NOMO-1 treated with DMSO at 0.1 percent for 48 hours (cell line): ENCODE results near the gene UQCC2.
A peak's percentile ranks its signal among the peaks of the same experiment; 100 is the strongest.

Experiments
- DNase-seq: peaks from one replicate; lab custom pipeline; 2025; ENCODE audit not compliant: unreplicated experiment; lab: John Stamatoyannopoulos, UW

Gene UQCC2

DNA sequence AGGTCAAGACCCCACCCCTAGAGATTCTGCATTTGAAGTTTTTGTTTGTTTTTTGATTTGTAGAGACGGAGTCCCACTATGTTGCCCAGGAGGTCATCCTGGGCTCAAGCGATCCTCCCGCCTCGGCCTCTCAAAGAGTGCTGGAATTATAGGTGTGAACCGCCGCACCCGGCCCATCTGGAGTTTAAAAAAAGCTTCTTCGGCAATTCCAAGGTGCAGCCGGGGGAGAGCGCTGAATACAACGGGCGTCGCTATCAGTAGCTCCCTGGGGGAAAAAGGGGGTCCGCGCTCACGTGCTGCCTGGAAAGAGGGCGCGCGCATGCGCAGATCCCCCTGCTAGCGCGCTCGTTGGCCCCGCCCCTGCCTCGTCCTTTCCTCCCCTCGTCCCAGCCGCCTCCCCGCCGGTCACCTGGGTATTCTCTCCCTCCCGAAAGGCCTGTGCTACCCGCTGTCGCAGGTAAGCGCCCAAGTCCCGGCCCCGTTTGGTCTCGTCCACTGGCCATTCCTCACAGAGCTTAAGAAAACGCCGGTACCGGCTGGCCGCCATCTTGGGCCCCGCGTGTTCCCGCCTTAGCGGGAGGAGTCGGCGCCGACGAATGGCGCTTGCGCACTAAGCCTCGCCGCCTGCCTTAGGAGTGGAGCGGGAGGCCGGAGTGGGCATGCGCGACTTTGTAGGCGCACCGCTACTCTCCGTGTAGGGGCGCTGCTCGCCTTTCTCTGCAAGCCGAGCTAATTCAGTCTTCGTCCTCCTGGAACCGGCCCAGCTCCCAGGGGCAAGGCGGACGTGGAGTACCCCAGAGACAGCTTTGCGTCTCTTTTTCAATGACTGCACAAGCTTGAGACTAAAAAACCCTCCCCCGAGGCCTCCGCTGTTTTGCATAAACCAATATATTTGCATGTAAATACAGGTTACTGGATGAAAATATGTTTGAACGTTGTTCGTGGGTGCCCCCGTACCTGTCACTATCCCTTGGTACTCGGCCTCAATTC lies at the start of gene UQCC2:
Gene UQCC2 (minus strand): TSS at position 561 of the 990 bp plus-strand sequence. CDS start 14 bp downstream, at position 547.
- peak; percentile 92 for DNase-seq

DNA sequence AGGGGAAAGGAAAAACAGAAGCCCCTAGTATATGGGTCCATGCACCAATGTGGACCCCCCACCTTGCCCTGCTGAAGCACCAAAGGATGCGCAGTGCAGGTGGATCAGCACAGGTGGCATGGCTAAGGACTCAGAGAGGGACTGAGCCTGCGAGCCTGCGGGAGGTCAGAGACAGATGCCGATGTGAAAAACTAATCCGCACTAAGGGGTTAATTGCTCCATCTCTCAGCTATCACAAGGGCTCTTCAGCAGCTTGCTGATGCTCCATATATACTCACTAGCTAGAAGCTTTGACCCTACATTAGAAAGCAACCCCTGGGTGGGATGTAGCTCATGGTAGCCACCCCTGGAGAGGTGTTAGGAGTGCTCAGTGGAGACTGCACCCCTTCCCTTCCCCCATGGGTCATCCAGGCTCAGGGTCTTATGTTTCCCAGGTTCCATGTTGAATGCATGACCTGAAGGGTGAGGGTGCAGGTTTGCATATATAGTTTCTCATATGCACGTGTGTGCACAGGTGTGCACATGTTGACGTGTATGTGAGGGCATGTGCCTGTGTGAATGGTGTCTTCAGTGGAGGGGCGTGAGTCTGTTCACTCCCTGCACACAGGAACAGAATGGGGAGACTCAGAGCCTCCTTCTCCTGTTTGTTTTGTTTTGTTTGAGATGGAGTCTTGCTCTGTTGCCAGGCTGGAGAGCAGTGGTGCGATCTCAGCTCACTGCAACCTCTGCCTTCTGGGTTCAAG lies 48.6 kb upstream of the UQCC2 start:
- no peak for DNase-seq

DNA sequence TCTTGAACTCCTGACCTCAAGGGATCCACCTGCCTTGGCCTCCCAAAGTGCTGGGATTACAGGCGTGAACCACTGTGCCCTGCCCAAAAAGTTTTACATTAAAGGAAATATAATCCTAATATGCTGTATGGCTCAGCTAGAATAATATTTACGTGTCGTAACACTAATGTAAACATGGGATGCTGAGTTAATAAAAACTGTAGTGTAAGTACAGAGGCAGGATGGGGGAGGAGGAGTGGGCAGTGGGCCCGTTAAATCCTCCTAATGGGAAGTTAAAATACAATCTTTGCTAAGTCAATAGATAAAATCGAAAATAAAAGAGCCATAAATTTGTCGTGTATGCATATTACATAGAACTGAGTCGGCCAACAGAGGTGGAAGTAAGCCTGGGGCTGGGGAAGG lies 47.3 kb upstream of the UQCC2 start:
- no peak for DNase-seq

DNA sequence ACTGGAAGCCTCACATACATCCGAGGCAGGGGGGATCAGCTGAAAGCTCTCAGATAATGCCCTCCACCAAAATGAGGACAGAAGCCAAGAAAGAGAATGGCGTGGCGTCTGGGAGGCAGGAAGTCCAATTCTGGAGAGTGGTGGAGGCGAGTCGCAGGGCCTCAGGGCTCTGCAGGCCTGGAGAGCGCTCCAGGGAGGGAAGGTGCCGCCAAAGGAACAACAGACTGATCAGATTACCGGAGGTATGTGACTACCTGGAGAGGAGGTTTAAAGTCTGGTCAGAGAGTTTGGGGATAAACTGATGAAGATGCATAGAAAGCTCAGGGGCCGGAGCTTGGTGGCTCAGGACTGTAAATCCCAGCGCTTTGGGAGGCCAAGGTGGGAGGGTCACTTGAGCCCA lies 46.4 kb upstream of the UQCC2 start:
- no peak for DNase-seq

DNA sequence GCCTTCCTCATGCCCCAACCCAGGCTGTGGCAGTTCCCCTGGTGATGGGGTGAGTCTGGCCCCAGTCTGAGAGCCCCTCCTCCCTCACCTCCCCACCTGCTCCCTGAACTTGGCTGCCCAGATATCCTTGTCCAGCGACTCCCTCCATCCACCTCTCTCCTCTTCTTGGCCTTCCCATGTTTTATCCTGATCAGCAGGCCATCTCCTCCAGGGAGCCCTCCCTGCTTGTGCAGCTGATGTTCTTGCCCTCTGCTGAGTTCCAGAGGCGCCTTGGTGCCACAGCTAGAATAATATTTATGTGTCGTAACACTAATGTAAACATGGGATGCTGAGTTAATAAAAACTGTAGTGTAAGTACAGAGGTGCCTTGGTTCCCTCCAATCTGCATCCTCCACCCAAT lies 45.6 kb upstream of the UQCC2 start:
- DNase-seq = no peak

DNA sequence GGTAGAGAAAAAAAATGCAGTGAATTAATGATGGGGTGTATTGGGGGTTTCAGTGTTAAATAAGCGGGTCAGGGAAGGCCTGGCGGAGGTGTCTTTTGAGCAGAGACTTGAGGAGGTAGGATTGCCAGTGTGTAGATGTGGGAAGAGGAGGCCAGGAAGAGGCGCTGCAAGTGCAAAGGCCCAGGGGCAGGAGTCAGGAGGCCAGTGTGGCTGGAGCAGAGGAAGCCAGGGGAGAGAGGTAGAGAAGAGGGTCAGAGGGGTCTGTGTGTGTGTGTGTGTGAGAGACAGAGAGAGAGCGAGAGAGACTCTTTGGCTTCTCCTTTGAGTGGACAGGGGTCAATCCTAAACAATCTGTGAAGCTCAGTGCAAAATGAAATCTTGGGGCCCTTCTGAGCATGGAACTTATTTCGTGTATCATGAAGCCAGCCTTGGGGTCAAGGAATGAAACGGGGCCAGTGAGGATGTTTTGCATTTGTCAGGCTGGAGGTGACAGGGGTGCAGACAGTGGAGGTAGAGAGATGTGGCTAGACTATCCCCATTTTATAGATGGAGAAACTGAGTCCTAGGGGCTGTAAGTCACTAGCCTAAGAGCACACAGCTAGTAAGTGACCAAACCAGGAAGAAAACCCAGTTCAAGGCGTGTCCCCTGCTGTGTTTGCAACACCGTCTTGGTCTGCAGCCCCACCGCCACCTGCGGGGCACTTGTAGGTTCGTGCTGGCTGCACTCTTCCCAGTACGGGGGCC lies 44.9 kb upstream of the UQCC2 start:
- DNase-seq = no peak

DNA sequence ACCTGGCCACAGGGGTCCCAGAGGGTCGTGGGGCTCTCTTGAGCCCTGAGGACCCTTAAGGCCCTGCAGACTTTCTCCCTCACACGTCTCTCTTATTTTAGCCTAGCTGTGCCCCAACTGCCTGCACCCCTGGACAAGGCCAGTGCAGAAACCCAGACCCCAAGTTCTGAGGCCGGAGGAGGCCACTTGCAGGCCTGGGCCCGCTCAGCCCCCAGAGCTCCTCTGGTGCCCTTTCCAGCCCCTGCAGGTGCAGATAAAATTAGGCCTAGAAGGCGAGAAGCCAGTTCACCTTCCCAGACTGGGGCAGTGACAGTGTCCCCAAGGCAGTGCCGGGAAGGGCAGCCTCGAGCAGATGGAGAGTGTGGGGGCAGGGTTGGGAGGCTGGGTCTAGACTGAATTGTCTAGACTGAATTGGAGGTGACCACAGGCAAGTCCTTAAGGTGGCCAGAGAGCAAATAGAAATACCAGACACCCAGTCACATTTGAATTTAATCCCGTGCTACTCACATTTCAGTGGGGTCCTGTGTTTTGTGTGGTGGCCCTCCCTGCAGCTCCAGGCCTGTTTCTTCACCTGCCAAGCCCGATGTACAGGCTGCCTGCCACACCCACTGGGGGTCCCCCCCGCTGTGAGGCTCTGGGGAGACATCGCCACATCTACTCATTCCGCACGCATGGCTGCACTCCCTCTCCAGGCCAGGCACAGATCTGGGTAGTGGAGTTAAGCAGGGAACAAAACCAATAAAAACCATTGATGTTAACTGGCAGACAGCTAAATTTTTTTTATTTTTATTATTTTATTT lies 43.8 kb upstream of the UQCC2 start:
- DNase-seq = no peak

DNA sequence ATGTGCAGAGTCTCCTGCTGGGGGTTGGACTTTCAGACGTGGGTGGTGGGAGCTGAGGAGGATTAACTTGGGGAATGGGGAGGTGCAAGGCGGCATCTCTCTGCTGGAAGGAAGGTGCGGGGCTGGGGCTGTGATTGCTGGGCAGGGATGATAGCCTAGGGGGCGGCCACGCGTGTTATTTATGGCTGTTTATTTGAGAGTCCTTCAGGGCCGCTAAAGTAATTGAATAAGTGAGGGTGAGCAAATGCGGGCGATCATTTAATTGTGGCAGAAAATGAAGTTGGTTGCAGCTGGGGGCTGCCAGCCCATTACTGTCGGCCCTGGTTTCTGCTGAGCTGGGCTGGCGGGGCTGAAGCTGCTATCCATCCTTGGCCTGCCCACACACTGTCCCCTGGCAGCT lies 42.7 kb upstream of the UQCC2 start:
- no peak for DNase-seq

DNA sequence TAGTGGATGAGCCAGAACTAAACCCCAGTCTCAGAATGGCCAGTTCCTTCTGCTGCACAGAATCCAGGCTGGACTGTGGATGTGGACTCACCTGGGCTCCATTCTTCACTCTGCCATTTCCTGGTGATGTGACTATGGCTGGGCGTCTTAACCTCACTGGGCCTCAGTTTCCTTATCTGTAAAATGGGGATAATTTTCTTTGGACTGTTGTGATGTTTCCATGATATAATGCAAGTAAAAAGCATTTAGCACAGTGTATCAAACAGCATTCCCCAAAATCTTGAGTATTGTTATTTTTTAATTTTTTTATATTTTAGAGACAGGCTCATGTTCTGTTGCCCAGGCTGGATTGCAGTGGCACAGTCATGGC lies 41.1 kb upstream of the UQCC2 start:
- no peak for DNase-seq

DNA sequence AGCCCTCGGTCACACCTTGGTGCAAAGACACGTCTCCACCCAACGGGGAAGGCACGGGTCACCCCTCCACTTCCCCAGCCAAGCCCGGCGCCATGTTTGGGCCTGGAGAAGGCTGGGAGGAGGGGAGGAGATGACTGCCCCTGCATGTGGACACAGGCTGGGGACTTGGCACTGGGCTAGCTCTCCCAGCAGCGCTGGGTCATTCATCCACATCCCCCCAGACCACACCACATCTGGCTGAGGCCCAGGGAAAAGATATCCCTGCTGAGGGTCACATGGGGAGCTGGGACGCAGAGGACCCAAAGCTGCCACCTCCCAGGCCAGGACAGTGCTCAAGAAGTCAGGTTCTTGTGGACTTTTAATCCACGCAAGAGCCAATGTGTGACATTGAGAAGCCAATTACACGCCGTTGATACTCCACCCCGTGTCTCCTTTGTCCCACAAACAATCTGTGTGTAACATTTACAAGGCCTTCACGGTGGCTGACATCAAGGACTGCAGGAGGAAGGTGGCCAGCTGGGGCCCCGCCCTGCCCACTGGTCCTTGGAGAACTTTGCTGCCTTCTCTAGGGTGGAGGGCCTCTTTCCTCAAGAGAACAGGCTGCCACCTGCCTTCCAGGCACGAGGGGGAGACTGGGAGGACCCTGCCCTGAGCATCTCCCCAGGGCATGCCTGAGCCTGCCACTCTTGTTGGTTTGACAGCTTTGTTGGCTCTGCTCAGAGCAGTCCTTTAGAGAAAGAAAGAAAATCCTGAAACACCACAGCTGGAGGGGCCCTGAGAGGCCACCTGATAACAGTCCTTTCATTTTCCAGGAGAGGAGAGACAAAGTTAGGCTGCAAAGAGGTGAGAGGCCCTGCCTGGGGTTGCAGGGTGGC lies 40.5 kb upstream of the UQCC2 start:
- no peak for DNase-seq

DNA sequence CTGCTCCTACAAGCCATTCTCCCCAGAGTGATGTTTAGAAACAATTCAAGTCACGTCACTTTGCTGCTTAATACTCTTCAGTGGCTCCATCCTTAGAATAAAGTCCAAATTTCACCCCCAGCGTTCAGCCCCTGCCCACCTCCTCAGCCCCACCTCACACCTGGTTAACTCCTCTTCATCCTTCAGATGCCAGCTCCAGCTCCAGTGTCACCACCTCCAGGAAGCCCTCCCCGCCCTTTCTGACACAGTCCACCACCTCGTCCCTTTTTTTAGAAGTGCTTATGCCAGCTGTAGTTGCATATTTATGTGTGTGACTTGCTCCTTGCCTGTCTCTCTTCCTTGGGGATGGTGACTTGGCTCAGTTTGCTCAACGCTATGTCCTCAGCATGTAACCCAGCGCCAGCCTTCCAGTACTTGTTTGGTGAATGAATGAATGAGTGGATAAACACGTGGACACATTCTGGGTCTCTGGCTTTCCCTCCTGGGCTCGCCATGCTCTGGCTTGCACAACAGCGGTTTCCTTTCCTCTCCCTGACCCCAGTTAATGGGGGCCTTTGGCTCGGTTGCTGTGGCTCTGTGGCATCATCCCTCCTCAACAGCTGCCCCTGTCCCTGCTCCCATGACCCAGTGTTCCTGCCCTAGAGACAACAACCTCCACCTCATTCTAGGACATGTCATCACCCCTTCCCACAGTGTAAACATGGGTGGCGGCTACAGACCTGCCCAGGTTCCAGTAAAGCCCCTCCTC lies 38.9 kb upstream of the UQCC2 start:
- DNase-seq = no peak

DNA sequence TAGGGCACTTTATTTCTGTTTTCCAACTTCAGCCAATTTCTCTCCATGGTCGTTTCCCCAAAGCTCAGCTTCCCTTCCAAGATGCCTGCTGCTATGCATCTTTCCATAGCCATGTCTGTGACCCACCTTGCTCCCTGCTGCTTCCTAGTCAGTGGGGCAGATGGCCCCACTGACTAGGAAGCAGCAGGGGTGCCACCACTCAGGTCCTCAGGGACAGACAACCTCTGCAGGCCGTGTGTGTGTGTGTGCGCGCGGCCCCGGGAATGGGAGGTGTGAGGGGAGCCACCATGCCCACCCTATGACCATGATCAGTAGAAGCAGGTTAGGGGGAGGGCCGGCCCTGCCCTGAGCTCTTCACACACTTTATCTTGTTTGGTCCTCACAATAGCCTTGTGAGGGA lies 37.9 kb upstream of the UQCC2 start:
- no peak for DNase-seq

DNA sequence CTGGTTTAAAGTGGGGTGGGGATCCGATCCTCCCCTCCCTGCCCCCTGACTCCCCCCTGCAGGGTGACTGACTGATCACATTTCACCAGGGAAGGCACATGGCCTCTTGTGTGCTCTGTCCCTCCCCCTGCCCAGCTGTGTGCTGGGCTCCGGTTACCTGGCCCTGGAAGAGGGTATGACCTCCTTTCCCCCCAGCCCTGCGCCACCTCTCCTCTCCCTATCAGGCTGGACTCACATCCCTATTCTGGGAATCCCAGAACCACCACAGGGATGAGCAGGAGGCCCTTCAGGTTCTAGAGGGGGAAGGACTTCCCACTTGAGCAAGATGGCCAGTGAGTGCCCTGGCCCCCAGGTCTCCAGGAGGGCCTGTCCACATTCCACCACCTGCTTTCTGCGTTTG lies 37.3 kb upstream of the UQCC2 start:
- DNase-seq = no peak

DNA sequence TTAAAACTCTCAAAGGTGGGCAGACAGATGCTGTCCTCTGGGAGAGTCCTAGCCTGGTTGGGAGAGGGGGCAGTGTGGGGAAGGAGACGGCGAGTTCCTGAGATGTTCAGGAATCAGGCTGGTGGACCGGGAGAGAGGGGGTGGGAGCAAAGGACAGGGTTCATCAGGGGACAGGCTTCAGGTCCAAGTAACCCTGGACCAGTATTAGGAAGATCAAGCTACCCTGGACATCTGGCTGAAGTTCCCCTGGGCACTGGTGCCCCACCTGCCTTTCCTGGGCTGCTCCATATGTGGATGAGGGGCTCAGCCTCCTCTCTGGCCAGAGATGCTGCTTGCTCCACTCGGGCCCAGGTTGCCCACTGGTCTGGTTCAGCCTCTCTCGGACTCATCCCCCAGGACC lies 36.3 kb upstream of the UQCC2 start:
- DNase-seq = no peak

DNA sequence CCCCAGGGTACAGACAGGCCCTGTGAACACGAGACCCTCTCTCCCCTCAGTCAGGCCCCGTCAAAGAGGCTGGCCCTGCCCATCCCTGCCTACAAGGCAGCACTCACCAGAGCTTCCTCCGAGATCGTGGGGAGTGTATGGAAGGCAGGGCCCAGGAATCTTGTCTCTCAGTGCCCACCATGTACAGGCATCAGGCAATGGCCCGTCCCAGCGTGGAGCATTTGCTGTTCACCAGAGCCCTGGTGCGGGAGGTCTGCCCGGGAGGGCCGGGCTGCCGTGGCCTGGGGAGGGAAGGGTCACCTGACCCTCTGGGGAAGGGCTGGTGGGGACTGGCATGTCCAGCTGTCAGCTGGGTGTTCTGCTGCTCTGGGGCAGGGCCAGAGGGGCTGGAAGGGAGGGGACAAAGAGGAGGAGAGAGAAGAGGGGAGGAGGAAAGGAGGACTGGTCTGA lies 35.2 kb upstream of the UQCC2 start, which contains the start of gene IP6K3:
Gene IP6K3 (minus strand): TSS at position 255 of the 450 bp plus-strand sequence. CDS start 11,429 bp downstream, outside the sequence.
- DNase-seq = no peak

DNA sequence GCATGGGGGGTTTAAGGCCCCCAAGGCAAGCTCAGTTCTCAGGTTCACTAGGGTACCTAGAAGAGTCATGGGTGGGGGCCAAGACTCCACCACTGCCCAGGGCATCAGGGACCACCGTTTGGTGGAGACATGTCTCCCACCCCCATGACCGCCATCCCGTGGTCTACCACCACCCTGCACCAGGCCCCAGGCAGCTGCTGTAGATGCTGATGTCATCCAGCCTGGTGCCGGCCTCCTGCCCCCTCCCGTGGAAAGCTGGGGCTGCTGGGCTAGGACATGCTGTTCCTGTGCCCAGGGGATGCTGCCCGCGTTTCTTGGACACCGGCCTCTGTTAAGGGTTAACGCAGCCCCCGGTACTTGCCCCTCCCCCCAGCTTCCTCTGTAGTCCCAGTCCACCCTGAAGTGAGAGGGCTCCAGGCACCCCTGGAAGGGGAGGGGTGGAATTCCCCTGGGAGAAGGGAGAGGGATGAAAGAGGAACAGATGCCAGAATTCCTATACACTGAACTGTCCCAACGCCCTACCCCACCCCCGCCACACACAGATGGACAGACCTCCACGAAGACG lies 34.6 kb upstream of the UQCC2 start:
- no peak for DNase-seq

DNA sequence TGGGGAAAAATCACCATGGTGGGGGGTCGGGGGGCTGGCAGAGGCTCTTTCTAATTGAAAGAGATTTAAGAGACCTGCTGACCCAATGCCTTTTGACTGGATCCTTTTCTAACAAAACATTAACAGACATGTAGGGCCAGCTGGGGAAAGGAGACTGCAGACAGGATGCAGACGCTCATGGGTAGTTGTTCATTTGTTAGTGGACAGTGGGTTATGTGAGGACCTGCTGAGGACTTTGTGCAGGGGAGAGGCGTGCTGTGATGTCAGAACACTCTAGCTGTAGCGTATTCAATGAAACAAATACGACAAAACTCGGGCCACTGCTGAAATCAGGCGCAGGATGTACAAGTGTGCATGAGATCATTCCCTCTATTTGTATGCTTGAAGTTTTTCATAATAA lies 34.0 kb upstream of the UQCC2 start:
- DNase-seq = no peak

DNA sequence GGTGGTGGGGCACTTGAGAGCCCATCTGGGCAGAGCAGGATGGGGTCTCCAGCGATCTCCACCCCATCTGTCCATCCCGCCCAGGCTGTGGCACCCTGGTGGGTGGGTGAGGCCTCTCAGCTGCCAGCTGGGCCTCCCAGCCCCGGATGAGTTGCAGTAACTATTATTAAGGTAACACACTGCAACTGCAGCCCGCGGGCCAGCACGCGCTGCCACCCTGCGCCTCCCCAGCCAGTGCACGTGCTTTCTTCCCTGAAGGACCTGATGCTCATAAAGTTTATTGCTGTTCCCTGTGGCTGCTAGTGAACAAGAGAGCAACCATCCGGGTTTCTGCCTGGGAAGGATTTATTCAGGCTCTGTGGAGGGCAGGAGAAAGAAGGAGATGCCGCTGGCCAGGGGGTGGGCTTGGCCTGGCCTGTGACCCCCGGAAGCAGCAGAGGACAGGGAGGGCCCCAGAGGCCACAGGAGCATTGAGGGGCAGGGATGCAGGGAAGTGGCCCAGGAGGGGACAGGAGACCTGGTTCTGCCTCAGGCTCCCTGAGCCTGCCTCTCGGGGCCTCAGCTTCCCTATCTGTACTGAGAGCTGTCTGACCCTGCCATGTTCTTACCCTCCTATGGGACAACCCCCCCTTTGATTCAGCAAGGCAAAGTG lies 33.5 kb upstream of the UQCC2 start:
- DNase-seq = no peak
